A549 (cell line): Measurements from ENCODE around the gene TSPO2.

Experiments
- BHLHE40 ChIP-seq: IDR thresholded peaks from 2 replicates; pipeline ENCODE4 v1.6.1; 2012; ENCODE audit warnings: low read depth, low read length, inconsistent platforms
- CEBPB ChIP-seq, 2 experiments: fragments of >200 bp in 1 of 2; sonication (Bioruptor Twin) in 1 of 2; formaldehyde crosslinking in 1 of 2; IDR thresholded peaks; 2 replicates each; pipeline ENCODE4 v1.6.1; 2012 to 2016
- E2F6 ChIP-seq: IDR thresholded peaks from 2 replicates; pipeline ENCODE4 v1.6.1; 2012; ENCODE audit warnings: low read depth, borderline replicate concordance
- JUNB ChIP-seq: fragments of >200 bp; sonication (Bioruptor Twin); formaldehyde crosslinking; IDR thresholded peaks from 2 replicates; pipeline ENCODE4 v1.6.1; 2016
- MAFK ChIP-seq: fragments of 450-650 bp; IDR thresholded peaks from 2 replicates; pipeline ENCODE4 v1.6.1; 2014; ENCODE audit not compliant: partially characterized antibody
- POLR2A ChIP-seq: IDR thresholded peaks from 2 replicates; pipeline ENCODE4 v1.6.1; 2012; ENCODE audit warnings: mild to moderate bottlenecking, low read length
- RNF2 ChIP-seq: fragments of 200-600 bp; sonication (generic); IDR thresholded peaks from 2 replicates; pipeline ENCODE4 v1.6.1; 2016; ENCODE audit warnings: low read depth, mild to moderate bottlenecking, antibody characterized with exemption, moderate library complexity, borderline replicate concordance
- TF ChIP-seq, protein P1 (sequence below): fragments of >200 bp; sonication (Bioruptor Twin); formaldehyde crosslinking; IDR thresholded peaks from 3 replicates; pipeline ENCODE4 v1.5.1; 2016

GRCh38 chr6:41072836-41073202, 30.6 kb downstream of the TSPO2 start, which contains the start of gene NFYA:
- TF ChIP-seq CEBPB (IDR thresholded peaks at IDR 0.05) = no peak
- TF ChIP-seq, protein P1, sequence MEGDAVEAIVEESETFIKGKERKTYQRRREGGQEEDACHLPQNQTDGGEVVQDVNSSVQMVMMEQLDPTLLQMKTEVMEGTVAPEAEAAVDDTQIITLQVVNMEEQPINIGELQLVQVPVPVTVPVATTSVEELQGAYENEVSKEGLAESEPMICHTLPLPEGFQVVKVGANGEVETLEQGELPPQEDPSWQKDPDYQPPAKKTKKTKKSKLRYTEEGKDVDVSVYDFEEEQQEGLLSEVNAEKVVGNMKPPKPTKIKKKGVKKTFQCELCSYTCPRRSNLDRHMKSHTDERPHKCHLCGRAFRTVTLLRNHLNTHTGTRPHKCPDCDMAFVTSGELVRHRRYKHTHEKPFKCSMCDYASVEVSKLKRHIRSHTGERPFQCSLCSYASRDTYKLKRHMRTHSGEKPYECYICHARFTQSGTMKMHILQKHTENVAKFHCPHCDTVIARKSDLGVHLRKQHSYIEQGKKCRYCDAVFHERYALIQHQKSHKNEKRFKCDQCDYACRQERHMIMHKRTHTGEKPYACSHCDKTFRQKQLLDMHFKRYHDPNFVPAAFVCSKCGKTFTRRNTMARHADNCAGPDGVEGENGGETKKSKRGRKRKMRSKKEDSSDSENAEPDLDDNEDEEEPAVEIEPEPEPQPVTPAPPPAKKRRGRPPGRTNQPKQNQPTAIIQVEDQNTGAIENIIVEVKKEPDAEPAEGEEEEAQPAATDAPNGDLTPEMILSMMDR = no peak
- TF ChIP-seq BHLHE40 = no peak
- TF ChIP-seq RNF2 = no peak
- TF ChIP-seq JUNB = no peak
- TF ChIP-seq MAFK = no peak
- no peak for TF ChIP-seq E2F6
- no peak; the same call in 1 of the 2 replicates for TF ChIP-seq POLR2A
